NCI-H774 (cell line): ENCODE measurements around the gene HK3.

ENCODE experiments used
- DNase-seq: peaks from one replicate; lab custom pipeline; 2025; lab: John Stamatoyannopoulos, UW

HK3 gene

DNA sequence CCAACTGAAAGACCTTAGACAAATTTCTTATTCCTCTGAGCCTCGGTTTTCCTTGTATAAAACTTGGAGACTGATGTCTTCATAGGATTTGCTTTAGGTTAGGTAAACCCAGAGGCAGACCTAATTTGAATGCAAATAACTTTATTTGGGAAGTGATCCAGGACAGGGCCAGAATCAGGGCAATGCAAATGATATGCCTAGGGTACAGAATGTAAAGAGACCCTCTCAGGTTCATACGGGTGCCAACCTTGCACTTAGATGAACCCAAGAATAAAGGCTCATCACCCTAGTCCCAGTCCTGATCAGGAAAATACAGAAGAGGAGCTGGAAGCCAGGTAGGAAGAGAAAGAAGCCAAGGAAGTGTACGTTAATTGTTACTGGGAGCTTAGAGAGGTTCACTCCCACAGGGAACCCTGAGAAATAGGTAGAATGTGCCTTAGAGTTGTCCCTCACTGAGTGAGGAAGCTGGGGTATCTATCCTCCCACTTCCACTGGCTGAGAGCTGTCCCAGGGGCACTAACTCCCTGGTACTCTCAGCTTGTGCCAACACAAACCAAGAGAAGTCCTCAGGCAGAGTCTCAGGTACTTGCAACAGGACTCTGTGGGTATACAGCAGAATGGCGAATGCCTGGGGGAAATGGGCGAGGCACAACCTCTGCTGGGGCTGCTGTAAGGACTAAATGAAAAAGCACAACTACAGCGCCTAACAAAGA is 3.1 kb upstream of the HK3 start:
- no peak for DNase-seq

DNA sequence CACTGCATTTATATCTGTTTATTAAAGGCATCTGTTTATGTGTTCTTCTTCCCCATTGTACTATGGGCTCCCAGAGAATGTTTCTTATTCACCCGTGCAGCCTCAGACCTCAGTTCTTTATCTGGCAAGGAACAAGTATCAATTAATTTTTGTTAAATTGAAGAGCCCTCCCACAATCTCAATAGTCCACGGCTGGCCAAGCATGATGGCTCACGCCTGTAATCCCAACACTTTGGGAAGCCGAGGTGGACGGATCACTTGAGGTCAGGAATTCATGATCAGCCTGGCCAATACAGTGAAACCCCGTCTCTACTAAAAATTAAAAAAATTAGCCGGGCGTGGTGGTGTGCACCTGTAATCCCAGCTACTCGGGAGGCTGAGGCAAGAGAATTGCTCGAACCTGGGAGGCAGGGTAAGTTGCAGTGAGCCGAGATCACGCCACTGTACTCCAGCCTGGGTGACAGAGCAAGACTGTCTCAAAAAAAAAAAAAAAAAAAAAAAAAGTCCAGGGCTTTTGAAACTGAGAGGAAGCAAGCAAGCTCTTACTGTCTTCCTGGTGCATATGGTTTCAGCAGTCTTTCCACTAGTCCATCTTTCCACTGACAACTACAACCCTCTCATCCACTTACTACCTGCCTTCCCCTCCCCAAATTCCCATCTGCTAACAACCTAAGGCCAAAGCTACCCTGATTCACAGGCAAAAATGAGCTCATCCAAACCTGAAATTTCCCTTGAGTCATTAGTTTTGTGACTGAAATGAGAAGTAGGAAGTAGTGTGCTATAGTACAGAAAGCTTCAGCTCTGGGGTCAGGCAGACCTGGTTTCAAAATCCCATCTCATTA is 2.3 kb upstream of the HK3 start:
- no peak for DNase-seq

DNA sequence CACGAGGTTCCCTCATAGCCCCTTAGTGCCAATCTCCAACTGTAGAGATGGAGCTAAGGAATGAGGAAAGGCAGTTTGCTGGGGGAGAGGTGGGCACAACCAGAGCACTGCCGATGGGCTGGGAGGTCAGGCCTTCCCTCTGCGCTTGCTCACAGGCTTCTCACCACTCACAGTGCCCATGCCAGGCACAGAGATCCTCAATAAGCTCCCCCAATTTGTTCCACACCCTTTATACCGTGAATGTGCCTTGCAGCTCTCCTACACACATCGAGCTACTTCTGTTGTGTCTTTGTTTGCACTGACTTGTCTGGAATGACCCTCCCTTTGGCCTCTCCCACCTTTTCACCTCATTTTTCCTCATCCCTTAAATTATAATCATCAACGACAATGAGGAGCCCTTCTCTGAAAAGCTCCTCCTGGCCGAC is 1.6 kb upstream of the HK3 start:
- no peak for DNase-seq

DNA sequence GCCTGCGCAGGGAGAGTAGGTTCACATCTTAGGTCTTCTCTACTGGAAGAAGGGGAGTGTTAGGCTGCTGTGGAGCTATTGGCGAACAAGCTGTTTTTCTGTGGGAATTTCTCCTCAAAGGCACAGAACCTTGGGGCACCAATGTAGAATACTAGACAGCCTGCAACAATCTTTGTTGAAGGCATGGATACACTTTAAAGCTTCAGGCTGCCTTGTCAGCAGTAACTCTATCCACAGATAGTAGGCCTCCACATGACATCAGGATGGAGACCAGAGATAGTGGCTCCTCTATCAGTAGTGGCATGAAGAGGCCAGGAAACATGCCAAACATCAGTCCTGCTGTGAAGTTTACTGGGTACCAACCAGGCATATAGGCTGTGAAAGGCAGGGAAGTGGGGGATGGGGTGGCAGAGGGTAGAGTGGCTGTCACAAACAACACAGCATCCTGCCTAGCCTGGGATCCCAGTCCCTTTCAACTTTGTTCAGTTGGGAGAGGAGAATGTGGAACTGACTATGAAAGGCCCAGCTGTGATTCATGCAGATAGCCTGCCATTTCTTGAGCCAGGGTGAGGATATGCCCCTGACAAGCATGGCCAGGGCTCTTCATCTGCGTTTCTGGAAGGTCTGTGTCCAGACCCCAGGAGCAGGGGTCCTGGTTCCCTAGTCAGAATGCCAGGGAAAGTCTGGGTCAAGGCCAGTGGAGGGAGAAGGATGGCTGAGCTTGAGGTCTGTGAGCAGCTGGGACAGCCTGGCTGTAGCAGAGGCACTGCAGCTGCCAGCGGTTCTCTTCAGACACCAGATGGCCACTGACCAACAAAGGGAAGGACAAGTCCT is 1.0 kb upstream of the HK3 start:
- no peak for DNase-seq

DNA sequence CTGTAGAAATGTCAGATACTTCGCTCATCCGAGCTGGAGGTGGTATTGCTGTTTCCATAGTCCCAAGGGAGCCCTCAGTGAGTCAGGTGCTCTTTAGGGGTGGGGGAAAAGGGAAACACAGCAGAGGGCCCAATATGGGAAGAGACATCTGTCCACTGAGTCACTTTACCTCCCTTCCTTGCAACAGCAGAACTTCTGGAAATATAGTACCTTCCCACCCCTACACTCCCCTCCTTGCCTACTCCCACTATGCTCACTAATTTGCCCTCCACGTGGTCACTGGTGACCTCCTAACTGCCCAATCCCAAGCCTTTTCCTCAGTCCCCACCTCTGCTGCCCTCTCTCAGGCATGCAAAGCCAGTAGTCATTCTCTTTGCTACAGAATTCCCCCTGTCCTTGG is 1.9 kb downstream of the HK3 start:
- DNase-seq = no peak

DNA sequence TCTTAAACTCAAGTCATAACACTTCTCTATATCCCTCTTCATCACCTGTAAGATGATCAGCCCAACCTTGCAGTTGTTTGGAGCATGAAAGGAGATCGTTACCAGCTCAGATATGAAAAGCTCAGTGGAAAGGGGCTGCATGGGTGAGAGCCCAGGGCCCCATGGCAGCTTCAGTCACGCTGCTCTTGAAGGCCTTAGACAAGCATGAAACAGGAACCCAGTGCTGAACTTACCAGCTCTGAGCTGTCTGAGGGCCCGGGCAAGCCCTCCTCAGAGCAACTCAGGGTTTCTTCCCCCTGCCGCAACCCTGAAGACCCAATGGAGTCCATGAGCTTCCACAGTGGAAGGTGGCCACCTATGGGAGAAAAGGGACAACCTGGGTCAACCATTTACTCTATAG is 3.3 kb downstream of the HK3 start:
- DNase-seq = no peak

DNA sequence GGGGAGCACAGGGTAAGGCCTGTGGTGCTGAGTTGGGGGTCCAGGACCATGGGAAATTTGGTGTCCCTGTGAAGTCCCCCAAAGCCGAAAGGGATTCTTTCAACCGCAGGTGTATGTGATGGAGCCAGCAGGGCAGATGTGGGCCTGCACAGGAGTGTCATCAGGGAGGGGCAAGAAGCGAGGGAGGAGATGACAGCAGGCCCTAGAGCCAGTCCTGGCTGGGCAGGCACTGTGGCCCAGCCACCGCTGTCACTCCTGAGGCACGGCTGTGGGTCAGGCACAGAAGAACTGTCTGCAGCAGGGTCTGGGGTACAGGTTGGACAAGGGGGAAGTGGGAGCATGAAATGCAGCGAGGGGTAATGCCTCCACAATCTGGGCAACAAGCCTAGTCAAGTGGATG is 4.8 kb downstream of the HK3 start:
- no peak for DNase-seq

DNA sequence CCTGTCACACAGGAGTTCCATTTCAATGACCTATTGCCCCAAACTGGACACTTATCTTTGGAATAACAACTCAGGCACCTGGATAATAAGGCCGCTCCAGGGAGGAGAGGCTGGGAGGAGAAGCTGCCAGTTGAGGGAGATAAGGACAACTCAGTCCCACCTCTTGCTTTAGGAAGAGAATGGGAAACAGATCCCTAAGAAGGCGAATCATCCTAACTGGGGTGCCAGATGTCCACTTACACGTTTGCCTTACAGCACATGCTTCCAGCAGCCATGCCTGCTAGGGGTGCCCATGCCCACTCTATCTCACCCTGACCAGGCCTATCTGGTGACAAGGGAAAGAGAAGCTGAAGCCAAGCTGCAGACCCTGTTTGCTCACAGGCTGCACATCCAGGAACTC is 6.5 kb downstream of the HK3 start:
- DNase-seq = no peak

DNA sequence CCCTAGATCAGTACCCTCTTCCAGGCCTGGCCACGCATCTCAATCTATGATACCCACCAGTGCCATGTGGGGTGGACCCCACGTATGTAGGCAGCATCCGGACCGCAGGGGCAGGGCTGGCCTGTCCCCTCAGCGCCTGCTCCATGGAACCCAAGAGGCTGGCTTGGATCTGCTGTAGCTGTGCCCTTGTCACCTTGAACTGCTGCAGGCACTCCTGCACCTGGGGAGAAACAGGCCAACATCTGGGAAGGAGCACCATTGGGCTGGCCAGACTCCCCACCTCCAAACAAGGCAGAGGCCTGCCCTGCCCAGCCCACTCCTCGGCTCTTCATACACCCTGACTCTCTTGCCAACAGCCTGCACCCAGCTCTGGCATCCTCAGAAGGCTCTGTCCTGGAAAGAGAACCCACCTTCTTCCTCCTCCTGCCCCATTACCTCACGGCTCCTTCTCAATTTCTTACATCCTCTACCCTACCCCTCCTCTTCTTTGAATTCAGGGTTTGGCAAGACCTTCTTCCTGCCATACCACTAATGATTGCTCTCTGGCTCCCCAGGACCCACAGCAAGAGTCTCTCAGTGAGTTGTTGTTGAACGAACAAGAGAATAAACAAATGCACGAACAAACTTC is 7.7 kb downstream of the HK3 start:
- no peak for DNase-seq

DNA sequence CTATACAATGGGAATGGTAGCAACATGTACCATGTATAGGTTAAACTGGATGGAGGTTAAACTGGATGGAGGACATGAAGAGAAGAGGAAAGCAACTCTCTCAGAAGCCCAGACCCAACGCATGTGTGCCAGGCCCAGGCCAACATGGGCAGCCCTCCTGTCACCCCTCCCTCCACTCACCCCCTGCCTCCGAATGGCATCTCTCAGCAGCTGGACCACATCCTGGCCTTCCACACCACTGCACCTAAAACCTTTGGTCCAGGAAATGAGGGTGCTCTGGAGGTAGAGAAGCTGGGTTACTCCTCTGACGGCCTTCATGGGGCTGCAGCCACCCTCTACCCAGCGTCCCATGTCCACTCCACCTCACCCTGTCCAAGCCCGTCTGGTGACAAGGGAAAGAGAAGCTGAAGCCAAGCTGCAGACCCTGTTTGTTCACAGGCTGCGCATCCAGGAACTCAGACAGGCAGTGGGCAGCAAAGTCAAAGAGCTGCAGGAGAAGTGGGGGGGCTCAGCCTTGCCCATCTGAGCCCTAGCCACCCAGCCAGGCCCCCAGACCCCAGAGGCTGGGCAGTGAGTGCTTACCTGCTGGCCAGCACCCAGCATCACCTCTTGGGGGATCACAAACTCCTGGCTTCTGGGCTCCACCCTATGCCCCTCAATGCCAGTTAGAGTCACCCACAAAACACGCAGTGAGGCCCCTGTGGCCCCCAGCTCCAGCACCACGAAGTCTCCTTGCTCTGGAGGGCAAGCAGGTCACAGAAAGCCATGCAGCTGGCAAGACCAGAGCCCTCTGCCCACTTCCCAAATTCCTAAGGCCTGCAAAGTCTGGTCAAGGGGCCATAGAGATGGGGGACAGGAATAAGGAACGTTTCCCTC is 8.5 kb downstream of the HK3 start:
- no peak for DNase-seq

DNA sequence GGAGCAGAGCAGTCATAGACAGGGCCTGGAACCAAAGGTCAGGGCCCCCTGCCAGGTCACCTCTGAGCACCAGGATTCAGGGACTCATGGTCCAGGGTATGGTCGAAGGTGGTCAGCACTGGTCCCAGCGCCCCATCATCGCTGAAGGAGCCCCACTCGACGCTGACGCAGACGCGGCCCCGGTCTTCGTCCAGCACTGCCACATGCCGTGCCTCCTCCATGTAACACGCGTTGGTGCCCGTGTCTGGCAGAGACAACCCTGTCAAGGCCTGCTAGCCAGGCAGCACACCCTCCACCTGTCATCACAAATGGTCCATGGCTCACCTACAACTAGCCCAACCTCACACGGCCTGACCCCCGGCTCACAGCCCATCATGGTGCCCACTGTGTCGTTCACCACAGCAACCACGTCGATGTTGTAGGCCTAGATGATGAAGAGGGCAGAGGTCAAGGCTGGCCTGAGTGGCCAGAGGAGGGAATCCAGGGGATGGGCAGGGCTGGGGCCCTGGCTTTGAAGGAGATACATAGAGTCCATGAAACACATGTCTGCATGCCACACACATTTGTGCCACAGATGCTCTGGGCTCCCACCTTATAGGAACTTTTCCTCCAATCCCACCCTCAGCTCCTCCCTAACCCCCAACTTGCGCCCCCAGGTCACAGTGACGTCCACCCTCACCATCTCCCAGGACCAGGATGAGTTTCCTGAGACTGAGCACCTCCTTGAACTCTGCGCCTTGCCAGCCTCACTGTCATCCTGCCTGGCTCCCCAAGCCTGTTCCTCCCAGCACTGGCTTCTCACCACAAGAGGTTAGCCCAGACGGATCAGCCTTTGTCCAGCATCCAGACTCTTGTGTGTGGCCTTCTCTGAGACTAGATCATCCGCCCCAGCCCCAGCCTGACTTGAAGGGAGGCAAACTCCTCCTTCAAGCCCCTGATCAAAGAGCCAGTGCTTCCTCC is 9.5 kb downstream of the HK3 start:
- no peak for DNase-seq

DNA sequence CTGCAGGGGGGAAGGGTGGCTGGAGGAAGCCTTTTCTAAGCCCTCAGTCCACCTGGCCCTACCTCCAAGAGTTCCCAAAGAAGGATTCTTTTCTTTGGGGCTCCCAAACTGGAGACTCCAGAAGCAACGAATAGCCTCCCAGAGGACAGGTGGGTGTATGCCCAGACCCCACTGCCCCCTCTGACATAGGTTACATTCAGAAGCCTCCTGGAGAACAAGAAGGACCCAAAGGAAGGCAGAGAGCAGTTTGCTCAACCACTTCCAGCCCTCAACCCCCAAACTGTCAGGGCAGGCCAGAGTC is 10.3 kb downstream of the HK3 start:
- no peak for DNase-seq

DNA sequence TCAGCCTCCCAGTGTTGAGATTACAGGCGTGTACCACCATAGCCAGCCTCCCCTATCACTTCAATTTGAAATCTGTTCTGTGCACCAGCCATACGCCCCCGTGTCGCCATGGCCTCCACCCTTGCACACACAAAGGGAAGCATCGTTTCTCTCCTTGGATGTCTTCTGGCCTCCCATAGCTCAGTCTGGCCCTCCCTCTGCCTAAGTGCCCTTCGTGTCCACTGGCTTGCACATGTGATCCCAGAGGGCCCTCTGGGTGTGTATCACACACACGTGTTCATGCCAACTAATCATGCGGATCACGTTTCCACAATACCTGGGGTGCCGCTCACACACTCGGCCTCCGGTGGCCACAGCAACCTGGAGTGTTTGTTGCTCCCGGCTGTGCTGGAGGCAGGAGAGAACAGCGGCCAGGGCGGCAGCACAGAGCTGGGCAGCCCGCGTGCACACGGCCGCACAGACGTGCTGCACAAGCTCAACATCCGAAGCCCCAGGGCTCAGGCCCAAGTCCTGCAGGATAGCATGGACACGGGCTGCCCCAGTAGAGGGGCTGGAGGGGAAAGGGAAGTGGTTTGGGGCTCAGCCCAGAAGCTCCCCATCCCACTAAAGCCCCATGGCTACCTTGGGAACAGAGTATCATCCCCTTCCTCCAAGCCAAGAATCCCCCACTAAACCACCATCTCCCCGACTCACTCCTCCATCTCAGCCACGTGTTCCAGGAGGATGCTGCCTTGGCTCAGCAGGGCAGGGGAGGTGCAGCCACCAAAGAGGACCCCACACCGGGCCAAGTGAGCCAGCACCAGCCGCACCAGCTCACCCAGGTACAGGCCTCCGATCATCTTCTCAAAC is 10.9 kb downstream of the HK3 start:
- DNase-seq = no peak

DNA sequence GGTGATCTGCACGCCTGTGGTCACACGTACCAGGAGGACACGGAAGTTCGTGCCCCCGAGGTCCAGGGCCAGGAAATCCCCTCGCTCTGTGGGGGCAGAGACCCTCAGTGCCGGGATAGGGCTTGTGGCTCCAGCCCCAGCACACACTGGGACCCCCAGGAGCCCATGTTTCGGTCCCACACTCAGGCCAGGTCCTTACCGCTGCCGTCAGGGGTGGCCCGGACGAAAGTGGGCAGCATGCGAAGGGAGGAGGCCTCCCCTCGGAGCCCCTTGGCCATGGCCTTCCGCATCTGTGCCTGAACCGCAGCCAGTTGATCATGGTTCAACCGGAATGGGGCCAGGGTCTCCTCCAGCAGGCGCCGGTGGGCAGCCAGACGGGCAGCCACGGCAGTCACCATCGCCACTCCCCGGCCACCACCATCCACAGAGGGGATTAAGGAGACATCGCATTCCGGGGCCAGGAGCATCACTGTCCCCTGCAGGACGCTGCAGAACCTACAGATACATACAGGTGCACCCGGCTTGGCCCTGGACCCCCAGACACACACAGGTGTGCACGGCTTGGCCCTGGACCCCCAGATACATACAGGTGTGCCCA is 11.8 kb downstream of the HK3 start:
- DNase-seq = no peak

DNA sequence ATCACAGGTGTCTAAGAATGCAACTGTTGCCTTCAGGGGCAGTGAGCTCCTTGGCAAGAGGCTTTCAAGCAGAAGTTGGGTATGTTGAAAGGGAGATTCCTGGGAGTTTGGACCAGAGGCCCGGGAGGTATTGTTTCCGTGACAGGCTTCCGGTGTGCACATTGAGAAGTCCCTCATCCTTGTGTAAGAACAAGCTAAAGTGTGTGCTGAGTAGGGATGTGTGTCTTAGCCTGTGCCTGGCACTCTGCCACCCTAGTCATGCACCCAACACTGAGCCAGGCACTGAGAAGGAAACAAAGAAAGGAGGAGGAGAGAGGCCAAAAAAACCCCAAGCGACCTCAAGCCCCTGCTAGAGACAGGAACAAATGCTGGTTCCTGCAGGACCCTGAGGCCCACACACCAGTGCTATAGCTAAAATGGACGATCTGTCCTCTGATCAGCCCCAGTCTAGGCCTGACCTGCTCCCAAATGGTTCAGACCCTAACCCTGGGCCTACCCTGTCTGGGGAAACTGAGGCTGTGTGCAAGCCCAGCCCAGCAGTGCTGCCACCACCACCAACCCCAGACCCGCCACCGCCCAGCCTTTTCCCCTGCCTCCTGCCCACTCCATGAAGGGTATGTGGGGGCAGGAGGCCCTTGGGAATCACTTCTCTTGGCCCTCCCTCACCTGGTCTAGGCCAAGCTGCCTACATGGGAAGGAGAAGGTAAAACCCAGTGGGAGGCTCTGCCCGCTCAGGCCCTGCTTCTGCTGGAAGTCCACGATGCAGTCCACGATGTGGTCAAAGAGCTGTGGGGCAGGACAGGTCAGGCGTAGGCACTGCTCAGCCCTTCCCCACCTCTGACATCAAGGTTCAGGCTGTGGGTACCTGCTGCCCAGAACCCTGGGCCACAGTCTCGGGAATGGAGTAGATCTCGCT is 12.6 kb downstream of the HK3 start:
- no peak for DNase-seq

DNA sequence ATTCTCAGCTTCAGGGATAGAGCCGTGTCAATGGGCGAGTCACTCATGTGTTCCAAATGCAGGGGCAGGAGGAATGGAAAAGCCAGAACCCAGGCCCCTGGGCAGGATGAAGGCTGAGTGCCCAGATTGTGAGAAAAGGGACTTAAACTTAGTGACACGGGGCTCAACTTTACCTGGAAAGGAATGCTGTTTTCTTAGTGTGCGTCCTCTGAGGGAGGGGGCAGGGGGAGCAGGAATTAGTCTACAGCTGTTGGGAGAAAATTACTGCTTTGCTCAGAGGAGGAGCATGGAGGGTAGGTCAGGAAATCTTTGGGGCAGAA is 14.6 kb downstream of the HK3 start:
- no peak for DNase-seq

DNA sequence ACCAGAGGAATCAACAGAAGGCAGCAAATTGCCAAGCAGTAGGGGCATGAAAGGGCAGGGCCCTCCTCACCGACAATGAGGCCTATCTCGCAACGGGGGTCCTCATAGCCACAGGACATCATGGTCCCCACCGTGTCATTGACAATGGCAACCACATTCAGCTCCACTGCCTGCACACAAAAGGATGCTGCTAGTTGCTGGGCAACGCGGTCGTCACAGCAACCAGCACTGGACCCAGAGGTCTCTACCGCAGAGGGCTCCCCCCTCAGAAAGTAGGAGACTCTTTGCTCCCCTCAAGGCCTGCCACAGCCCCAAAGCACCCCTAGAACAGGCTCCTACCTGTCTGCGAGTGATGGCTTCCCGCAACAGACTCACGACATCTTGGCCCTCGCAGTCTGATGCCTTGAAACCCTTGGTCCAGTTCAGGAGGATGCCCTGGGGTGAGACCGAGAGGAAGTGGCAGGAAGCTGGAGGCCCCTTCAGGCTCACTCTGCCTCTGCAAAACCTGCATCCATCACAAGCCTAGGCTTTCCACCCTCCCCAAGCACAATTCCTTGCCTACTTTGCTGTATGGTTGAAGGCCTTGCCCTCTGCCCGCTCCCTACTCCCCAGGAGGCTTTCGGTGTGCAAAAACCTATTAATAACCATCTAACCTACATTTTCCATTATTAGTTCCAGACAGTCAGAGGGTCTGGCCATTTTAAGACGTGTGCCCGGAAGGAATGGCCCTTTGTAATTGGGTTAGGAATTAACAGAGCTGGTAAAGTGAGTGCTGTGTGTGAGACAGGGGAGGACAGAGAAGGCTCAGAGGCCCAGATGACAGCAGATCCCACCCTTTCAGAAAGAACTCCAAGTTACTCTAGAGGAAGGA is 15.2 kb downstream of the HK3 start:
- no peak for DNase-seq
